Mucosa of stomach (tissue), 1 donor: ENCODE measurements around the gene SNAP25.

Experiments used
- H3K27me3 ChIP-seq: one replicate; pipeline ENCODE4 v1.7.0; 2013; ENCODE audit warnings: mild to moderate bottlenecking, low read length; ENCODE audit not compliant: control insufficient read depth, insufficient read depth
- H3K36me3 ChIP-seq: one replicate; pipeline ENCODE4 v1.7.0; 2013; ENCODE audit warnings: low read length; ENCODE audit not compliant: control insufficient read depth, insufficient read depth
- H3K4me1 ChIP-seq: one replicate; pipeline ENCODE4 v1.7.0; 2013; ENCODE audit warnings: mild to moderate bottlenecking, low read length; ENCODE audit not compliant: control insufficient read depth, insufficient read depth
- H3K4me3 ChIP-seq: one replicate; pipeline ENCODE4 v1.7.0; 2013; ENCODE audit warnings: low read length
- H3K9ac ChIP-seq: one replicate; pipeline ENCODE4 v1.7.0; 2013; ENCODE audit warnings: mild to moderate bottlenecking, low read length, moderate library complexity
- H3K9me3 ChIP-seq: one replicate; pipeline ENCODE4 v1.7.0; 2013; ENCODE audit warnings: mild to moderate bottlenecking, low read length, moderate library complexity; ENCODE audit not compliant: control insufficient read depth
- donor health status: Pancreatic carcinoma.

Gene SNAP25

DNA sequence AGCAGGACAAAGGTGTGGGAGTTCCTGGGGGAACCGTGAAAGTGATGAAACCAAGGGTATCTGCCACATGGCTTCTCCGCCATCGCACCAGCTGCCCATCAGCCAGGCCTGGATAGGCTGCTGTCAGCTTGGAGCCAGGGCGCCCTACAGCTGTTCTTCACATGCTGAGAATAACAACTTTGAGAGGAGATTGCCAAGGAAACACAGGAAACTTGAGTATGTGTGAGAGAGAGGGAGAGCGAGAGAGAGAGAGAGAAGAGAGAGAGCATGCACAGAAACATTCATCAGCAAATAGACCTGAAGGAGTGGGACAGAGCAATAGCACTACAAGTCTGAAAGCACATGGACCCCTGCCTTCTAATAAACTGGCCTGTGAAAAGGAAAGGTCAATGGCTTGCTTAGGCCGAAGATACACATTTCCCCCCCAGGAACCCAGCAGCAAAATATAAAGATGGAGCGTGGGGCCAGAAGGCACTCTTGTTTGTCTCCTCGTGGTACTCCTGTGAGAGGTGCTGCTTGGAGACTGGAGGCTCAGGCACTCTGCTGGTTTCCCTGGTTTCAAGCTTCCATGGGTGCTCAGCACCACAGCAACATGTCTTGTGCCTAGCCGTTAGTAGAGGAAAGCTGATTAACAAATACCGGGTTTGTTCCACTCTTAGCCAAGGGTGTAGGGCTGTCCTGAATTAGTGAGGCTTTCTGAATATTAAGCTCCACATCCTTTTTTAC is 53.0 kb downstream of the SNAP25 start:
- no peak overlapping the region for H3K9ac ChIP-seq
- H3K27me3 ChIP-seq: no peaks in the 10 kb centered on the region
- no peaks in the 10 kb centered on the region for H3K36me3 ChIP-seq
- no peaks in the 10 kb centered on the region for H3K9me3 ChIP-seq
- no peak overlapping the region for H3K4me3 ChIP-seq
- H3K4me1 ChIP-seq: no peaks in the 10 kb centered on the region

- H3K9me3 ChIP-seq: no peaks in the 10 kb centered on the region
- no peaks in the 10 kb centered on the region for H3K36me3 ChIP-seq
- H3K4me1 ChIP-seq: no peaks in the 10 kb centered on the region
- no peak overlapping the region for H3K4me3 ChIP-seq
- H3K27me3 ChIP-seq: no peaks in the 10 kb centered on the region
- no peak overlapping the region for H3K9ac ChIP-seq
Observed at GRCh38 chr20:10276878-10277580, 58.4 kb downstream of the SNAP25 start.

DNA sequence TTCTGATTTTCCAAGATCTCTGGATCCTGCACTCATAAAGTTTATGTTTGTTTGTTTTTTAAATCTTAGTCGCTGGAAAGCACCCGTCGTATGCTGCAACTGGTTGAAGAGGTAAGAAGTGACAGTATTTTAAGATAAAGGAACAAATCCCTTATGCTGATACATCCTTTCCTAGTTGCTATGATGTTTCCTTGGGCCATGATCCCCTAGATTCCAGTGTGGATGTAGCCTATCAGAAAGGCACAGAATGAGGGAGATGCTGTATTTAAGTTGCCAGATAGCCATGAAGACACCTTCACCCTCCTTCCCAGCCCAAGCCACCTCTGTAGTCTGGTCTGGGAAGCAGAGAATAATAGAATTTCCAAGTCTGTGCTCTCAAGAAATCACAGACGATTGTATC is 59.0 kb downstream of the SNAP25 start:
- Histone ChIP-seq H3K9me3 (no peaks in the 10 kb centered on the region), H3K9ac (no peak overlapping the region), H3K36me3 (no peaks in the 10 kb centered on the region), H3K27me3 (no peaks in the 10 kb centered on the region), H3K4me3 (no peak overlapping the region), H3K4me1 (no peaks in the 10 kb centered on the region)

- Histone ChIP-seq H3K4me3 (no peak overlapping the region), H3K9me3 (no peaks in the 10 kb centered on the region), H3K9ac (no peak overlapping the region), H3K4me1 (no peaks in the 10 kb centered on the region), H3K27me3 (no peaks in the 10 kb centered on the region), H3K36me3 (no peaks in the 10 kb centered on the region)
Observed at GRCh38 chr20:10278412-10278811, 59.8 kb downstream of the SNAP25 start.

- Histone ChIP-seq H3K9ac (no peak overlapping the region), H3K4me1 (no peaks in the 10 kb centered on the region), H3K36me3 (no peaks in the 10 kb centered on the region), H3K9me3 (no peaks in the 10 kb centered on the region), H3K27me3 (no peaks in the 10 kb centered on the region), H3K4me3 (no peak overlapping the region)
Observed at GRCh38 chr20:10280018-10280908, 61.6 kb downstream of the SNAP25 start.

DNA sequence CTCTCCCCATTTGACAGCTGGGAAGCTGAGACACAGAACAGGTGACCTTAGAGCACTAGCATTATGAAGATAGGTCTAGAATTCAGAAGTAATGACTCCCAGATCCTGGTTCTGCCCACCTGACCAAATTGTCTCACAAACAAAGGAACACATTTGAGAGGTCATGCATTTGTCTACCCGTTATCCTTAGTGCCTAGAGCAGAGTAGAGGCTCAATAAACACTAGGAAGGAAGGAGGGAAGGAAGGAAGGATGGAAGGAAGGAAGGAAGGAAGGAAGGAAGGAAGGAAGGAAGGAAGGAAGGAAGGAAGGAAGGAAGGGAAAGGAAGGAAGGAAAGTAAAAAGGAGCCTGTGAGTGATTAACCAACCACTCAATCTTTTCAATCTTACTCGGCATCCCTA is 63.3 kb downstream of the SNAP25 start:
- H3K9me3 ChIP-seq: no peaks in the 10 kb centered on the region
- no peak overlapping the region for H3K4me3 ChIP-seq
- no peaks in the 10 kb centered on the region for H3K27me3 ChIP-seq
- no peak overlapping the region for H3K9ac ChIP-seq
- no peaks in the 10 kb centered on the region for H3K4me1 ChIP-seq
- no peaks in the 10 kb centered on the region for H3K36me3 ChIP-seq

GRCh38 chr20:10282979-10283456 is 64.4 kb downstream of the SNAP25 start:
- H3K4me3 ChIP-seq: no peak overlapping the region
- H3K4me1 ChIP-seq: no peaks in the 10 kb centered on the region
- H3K36me3 ChIP-seq: no peaks in the 10 kb centered on the region
- H3K9me3 ChIP-seq: no peaks in the 10 kb centered on the region
- H3K9ac ChIP-seq: no peak overlapping the region
- no peaks in the 10 kb centered on the region for H3K27me3 ChIP-seq

DNA sequence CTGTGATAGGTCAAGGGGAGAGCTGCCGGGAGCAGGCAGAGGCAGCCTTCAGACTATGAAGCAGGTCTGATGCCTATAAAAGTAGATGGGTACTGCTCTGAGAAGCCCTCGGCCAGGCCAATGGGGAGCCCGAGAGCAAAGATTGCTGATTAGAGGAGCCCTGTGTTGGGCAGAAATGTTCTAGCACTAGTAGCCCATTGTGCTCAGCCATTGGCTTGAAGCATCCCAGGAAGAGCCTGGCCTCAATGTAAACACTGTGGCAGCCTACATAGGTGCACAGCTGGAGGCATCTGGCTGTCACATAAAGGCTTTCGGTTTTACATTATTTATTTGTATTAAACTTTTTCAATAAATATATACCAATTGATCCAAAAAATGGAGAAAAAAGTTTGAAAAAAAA is 67.7 kb downstream of the SNAP25 start:
- no peaks in the 10 kb centered on the region for H3K27me3 ChIP-seq
- no peaks in the 10 kb centered on the region for H3K4me1 ChIP-seq
- H3K9ac ChIP-seq: no peak overlapping the region
- H3K9me3 ChIP-seq: no peaks in the 10 kb centered on the region
- no peak overlapping the region for H3K4me3 ChIP-seq
- H3K36me3 ChIP-seq: no peaks in the 10 kb centered on the region

GRCh38 chr20:10288421-10288820 is 69.8 kb downstream of the SNAP25 start:
- Histone ChIP-seq H3K27me3 (no peaks in the 10 kb centered on the region), H3K36me3 (no peaks in the 10 kb centered on the region), H3K9me3 (no peaks in the 10 kb centered on the region), H3K9ac (no peak overlapping the region), H3K4me1 (no peaks in the 10 kb centered on the region), H3K4me3 (no peak overlapping the region)

DNA sequence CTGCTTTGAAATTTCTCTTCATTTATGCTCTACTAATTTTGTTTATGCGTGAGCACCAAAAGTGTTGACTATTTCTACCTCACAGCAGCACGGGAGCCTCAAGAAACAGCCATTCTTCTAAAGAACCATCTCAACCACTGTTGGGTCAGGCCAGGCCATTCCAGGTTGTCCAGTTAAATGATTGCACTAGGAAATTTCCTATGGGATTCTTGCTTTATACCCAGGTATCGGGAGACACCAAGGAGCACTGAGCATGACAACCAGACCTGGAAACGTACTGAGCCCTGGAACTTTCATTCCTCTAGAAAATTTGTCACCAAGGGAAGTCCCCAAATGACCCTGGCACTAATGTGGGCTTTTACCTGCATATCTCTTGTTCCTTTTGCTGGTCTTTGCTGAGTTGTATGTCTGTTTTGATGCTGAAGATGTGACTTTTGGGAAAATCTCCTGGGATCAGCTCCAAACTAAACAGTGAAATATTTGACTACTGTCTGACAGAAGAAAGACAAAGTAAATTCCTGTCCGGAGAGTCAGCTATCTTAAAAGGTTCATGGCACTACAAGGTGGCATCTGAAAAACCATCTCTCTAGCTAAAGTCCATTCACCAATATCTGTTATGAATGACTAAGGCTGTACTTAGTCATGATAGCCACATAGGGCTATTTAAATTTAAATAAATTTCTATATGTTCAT is 70.5 kb downstream of the SNAP25 start:
- no peaks in the 10 kb centered on the region for H3K36me3 ChIP-seq
- no peaks in the 10 kb centered on the region for H3K4me1 ChIP-seq

GRCh38 chr20:10291568-10292248 is 73.1 kb downstream of the SNAP25 start:
- no peak overlapping the region for H3K9ac ChIP-seq
- no peaks in the 10 kb centered on the region for H3K9me3 ChIP-seq
- H3K4me3 ChIP-seq: no peak overlapping the region
- no peaks in the 10 kb centered on the region for H3K4me1 ChIP-seq
- H3K27me3 ChIP-seq: no peaks in the 10 kb centered on the region
- H3K36me3 ChIP-seq: no peaks in the 10 kb centered on the region

More for the DNA sequence above, 70.5 kb downstream of the SNAP25 start:
- Histone ChIP-seq H3K9ac (no peak overlapping the region), H3K4me3 (no peak overlapping the region), H3K9me3 (no peaks in the 10 kb centered on the region), H3K27me3 (no peaks in the 10 kb centered on the region)
